Parathyroid adenoma (tissue), 2 donors: ENCODE results near the gene POU2F1.

Experiments used
- H2AFZ ChIP-seq: fragments of 300-600 bp; sonication (generic); one replicate; pipeline ENCODE4 v1.7.0; 2017; ENCODE audit warnings: antibody characterized with exemption, mild to moderate bottlenecking
- H3K27ac ChIP-seq: fragments of 300-600 bp; sonication (generic); one replicate; pipeline ENCODE4 v1.7.0; 2017
- H3K27me3 ChIP-seq: fragments of 300-600 bp; sonication (generic); one replicate; pipeline ENCODE4 v1.7.0; 2017; ENCODE audit warnings: low read length; ENCODE audit not compliant: control insufficient read depth, insufficient read depth
- H3K36me3 ChIP-seq: fragments of 300-600 bp; sonication (generic); one replicate; pipeline ENCODE4 v1.7.0; 2017; ENCODE audit warnings: low read length; ENCODE audit not compliant: control insufficient read depth, insufficient read depth
- H3K4me1 ChIP-seq: fragments of 300-600 bp; sonication (generic); one replicate; pipeline ENCODE4 v1.7.0; 2017; ENCODE audit warnings: control low read depth
- H3K4me2 ChIP-seq: fragments of 300-600 bp; sonication (generic); one replicate; pipeline ENCODE4 v1.7.0; 2017; ENCODE audit warnings: low read length
- H3K4me3 ChIP-seq: fragments of 300-600 bp; sonication (generic); one replicate; pipeline ENCODE4 v1.7.0; 2017; ENCODE audit warnings: low read depth, low read length
- H3K79me2 ChIP-seq: fragments of 300-600 bp; sonication (generic); one replicate; pipeline ENCODE4 v1.7.0; 2017; ENCODE audit warnings: control low read depth
- H3K9ac ChIP-seq: fragments of 300-600 bp; sonication (generic); one replicate; pipeline ENCODE4 v1.7.0; 2017; ENCODE audit warnings: mild to moderate bottlenecking
- H3K9me3 ChIP-seq: fragments of 300-600 bp; sonication (generic); one replicate; pipeline ENCODE4 v1.7.0; 2017; ENCODE audit warnings: low read length; ENCODE audit not compliant: control insufficient read depth
- TF ChIP-seq, protein P1 (sequence below): fragments of 300-600 bp; sonication (generic); IDR thresholded peaks from one replicate; pipeline ENCODE4 v1.7.0; 2017; ENCODE audit warnings: antibody characterized with exemption, mild to moderate bottlenecking
- donor health status: primary hyperparathyroidism.

The POU2F1 gene

DNA sequence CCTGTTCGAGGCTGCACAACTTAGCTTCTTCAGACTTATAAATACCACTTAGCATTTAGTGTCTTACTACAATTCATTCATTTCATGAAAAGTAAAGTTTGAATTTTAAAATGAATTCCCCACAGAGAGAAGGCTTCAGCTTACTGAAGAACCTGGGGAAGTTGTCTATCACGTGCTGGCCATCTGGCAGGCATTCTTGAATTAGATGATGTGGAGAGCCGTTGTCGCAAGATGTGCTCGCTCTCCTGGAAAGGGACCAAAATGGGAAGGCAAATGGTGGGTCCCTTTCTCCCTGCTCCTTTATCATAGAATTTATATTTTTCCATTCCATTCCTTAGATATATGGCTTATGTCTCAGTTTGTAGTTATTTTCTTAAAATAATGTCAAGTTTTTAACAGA lies 207.2 kb downstream of the POU2F1 start:
- Histone ChIP-seq H3K9ac (no peak overlapping the region), H2AFZ (no peak overlapping the region), H3K27ac (no peak overlapping the region)

DNA sequence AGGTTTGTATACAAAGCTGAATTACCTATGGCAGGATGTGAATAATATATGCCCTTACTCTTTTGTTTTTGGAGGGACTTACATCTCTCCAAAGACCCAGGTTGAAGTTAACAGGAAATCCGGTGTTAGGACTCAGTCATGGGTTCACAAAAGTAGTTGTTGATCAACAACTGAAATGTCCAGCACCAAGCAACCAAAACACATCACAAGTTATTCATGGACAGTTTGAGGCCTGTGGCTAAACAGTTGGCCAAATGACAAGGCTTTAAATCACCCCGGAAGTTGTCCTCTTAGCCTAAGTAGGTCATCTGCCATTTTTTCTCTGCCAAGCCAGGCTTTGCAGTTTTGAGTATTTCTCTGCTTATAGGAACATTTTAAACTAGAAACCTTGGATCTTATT lies 207.7 kb downstream of the POU2F1 start:
- H3K4me2 ChIP-seq = no peak overlapping the region
- H3K27me3 ChIP-seq = no peaks in the 10 kb centered on the region
- H3K4me3 ChIP-seq = no peak overlapping the region
- H3K4me1 ChIP-seq = no peaks in the 10 kb centered on the region
- TF ChIP-seq, protein P1, sequence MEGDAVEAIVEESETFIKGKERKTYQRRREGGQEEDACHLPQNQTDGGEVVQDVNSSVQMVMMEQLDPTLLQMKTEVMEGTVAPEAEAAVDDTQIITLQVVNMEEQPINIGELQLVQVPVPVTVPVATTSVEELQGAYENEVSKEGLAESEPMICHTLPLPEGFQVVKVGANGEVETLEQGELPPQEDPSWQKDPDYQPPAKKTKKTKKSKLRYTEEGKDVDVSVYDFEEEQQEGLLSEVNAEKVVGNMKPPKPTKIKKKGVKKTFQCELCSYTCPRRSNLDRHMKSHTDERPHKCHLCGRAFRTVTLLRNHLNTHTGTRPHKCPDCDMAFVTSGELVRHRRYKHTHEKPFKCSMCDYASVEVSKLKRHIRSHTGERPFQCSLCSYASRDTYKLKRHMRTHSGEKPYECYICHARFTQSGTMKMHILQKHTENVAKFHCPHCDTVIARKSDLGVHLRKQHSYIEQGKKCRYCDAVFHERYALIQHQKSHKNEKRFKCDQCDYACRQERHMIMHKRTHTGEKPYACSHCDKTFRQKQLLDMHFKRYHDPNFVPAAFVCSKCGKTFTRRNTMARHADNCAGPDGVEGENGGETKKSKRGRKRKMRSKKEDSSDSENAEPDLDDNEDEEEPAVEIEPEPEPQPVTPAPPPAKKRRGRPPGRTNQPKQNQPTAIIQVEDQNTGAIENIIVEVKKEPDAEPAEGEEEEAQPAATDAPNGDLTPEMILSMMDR = no peak
- no peak overlapping the region for H2AFZ ChIP-seq
- H3K9ac ChIP-seq = no peak overlapping the region
- H3K27ac ChIP-seq = no peak overlapping the region
- H3K79me2 ChIP-seq = no peaks in the 10 kb centered on the region
- H3K36me3 ChIP-seq = no peaks in the 10 kb centered on the region
- H3K9me3 ChIP-seq = no peaks in the 10 kb centered on the region

More for the DNA sequence above, 207.2 kb downstream of the POU2F1 start:
- Histone ChIP-seq H3K4me3 (no peak overlapping the region), H3K36me3 (no peaks in the 10 kb centered on the region), H3K4me2 (no peak overlapping the region), H3K27me3 (no peaks in the 10 kb centered on the region), H3K4me1 (no peaks in the 10 kb centered on the region), H3K9me3 (no peaks in the 10 kb centered on the region), H3K79me2 (no peaks in the 10 kb centered on the region)
- TF ChIP-seq, protein P1 = no peak

DNA sequence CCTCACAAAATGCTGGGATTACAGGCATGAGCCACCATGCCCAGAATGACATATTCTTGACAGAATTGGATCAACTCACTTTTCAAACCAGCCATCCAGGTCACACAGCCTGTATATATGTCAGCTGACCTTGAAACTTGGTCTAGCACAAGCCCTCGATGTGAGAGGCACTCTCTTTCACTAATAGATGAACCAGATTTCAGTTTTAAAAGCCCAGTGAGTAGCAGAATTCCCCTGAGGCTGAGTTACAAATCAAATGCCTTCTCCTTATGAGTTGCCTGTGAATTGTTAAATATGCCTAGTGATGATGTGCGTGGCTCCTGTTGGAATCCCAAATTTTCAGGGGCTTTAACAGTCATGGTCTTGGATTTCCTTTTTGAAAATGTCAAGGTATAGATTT lies 208.9 kb downstream of the POU2F1 start:
- no peaks in the 10 kb centered on the region for H3K9me3 ChIP-seq
- H3K27me3 ChIP-seq = no peaks in the 10 kb centered on the region
- H3K9ac ChIP-seq = no peak overlapping the region
- TF ChIP-seq, protein P1 = no peak
- no peak overlapping the region for H3K4me2 ChIP-seq
- H2AFZ ChIP-seq = no peak overlapping the region
- H3K27ac ChIP-seq = no peak overlapping the region
- H3K4me3 ChIP-seq = no peak overlapping the region
- H3K4me1 ChIP-seq = no peaks in the 10 kb centered on the region
- H3K79me2 ChIP-seq = no peaks in the 10 kb centered on the region
- H3K36me3 ChIP-seq = no peaks in the 10 kb centered on the region

DNA sequence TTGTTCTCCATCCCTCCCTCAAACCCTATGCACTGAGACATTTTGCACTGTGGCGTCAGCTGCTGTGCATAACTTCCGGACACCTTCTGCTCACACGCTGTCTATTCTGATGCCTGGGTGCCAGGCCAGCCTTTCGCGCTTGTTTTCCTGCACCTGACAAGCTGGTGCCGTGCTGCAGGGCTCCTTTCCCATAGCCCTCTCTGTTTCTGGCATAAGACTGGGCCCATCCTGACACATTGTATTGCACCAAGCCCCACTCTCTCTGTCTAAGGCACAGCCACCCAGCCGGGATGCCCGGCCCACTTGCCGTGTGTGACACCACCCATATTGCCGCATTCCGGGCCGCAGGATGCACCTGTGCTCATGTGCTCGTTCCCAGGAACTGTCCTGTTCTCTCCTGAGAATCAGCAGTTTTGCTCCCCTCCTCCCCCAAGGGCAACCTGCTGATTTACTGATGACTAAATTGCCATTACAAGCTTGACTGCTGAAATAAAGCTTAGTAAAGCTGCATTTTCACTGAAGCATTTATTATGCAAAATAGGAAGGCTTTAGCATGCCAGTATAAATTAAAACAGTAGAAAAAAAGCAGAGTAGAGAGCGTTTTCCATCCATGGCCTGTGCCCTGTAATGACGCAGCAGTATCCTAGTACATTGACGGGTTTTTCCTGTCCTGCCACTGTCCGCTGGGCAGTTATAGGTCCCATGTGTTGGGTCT lies 209.6 kb downstream of the POU2F1 start:
- Histone ChIP-seq H2AFZ (no peak overlapping the region), H3K79me2 (no peaks in the 10 kb centered on the region), H3K9me3 (no peaks in the 10 kb centered on the region), H3K9ac (no peak overlapping the region), H3K4me3 (no peak overlapping the region), H3K4me1 (no peaks in the 10 kb centered on the region), H3K27ac (no peak overlapping the region), H3K36me3 (no peaks in the 10 kb centered on the region), H3K4me2 (no peak overlapping the region), H3K27me3 (no peaks in the 10 kb centered on the region)
- TF ChIP-seq, protein P1 = no peak

DNA sequence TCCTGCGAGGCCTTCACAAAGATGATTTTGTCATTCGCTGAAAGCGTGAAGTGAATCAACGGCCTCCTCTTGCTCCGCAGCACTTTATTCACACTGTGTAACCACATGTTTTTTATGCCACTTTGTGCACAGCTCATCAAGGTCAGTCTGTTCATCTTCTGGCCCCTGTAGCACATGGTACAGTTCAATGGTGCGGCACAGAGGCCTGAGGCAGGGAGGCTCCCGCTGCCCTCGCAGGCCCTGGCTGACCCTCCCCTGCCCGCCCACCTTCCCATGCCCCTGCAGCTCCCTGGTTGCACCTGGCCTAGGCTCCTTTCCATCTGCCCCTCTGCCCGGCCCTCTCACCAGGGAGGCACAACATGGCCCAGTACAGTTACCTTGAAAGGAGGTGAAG lies 210.2 kb downstream of the POU2F1 start:
- H2AFZ ChIP-seq = no peak overlapping the region
- no peaks in the 10 kb centered on the region for H3K4me1 ChIP-seq
- H3K79me2 ChIP-seq = no peaks in the 10 kb centered on the region
- H3K27me3 ChIP-seq = no peaks in the 10 kb centered on the region
- H3K9me3 ChIP-seq = no peaks in the 10 kb centered on the region
- H3K4me3 ChIP-seq = no peak overlapping the region
- no peak overlapping the region for H3K4me2 ChIP-seq
- no peak overlapping the region for H3K9ac ChIP-seq
- H3K36me3 ChIP-seq = no peaks in the 10 kb centered on the region
- TF ChIP-seq, protein P1 = no peak
- no peak overlapping the region for H3K27ac ChIP-seq
